ENCODE data around the gene CDC16.
"Not testable (repeated sequence)": the region's sequence is repeated elsewhere in the genome, so short reads cannot be mapped to it uniquely, and the experiment has no call there.

CDC16 gene

GRCh38 chr13:114261328-114261965 is 26.8 kb downstream of the CDC16 start:
- H3K36me3 ChIP-seq (ENCODE audit: control insufficient read depth, insufficient read depth, low read length): peaks cover 98% of the 10 kb centered on the region
- H3K4me3 ChIP-seq (ENCODE audit: low read depth, low read length): no peak overlapping the region
- H3K9ac ChIP-seq (ENCODE audit: low read depth, low read length): no peak overlapping the region
- H3K4me1 ChIP-seq (ENCODE audit: control insufficient read depth, insufficient read depth, low read length): peaks cover 13% of the 10 kb centered on the region
- H3K27me3 ChIP-seq (ENCODE audit: control insufficient read depth, insufficient read depth, low read length): no peaks in the 10 kb centered on the region
- H3K27ac ChIP-seq (ENCODE audit: low read depth, low read length): no peak overlapping the region
- no peaks in the 10 kb centered on the region for H3K9me3 ChIP-seq (ENCODE audit: control insufficient read depth, insufficient read depth, low read length)

- Histone ChIP-seq H3K27me3 (ENCODE audit: control insufficient read depth, insufficient read depth, low read length) (no peaks in the 10 kb centered on the region), H3K9ac (ENCODE audit: low read depth, low read length) (no peak overlapping the region), H3K4me1 (ENCODE audit: control insufficient read depth, insufficient read depth, low read length) (peaks cover 3% of the 10 kb centered on the region; the same call in 1 of the 2 replicates), H3K9me3 (ENCODE audit: control insufficient read depth, insufficient read depth, low read length) (no peaks in the 10 kb centered on the region), H3K27ac (ENCODE audit: low read depth, low read length) (no peak overlapping the region), H3K36me3 (ENCODE audit: control insufficient read depth, insufficient read depth, low read length) (peaks cover 99% of the 10 kb centered on the region), H3K4me3 (ENCODE audit: low read depth, low read length) (no peak overlapping the region)
Observed at GRCh38 chr13:114263578-114263977, 28.9 kb downstream of the CDC16 start.

GRCh38 chr13:114264313-114264712 is 29.6 kb downstream of the CDC16 start:
- not testable (repeated sequence) for H3K27ac ChIP-seq (ENCODE audit: low read depth, low read length); H3K4me3 ChIP-seq (ENCODE audit: low read depth, low read length); H3K27me3 ChIP-seq (ENCODE audit: control insufficient read depth, insufficient read depth, low read length); H3K4me1 ChIP-seq (ENCODE audit: control insufficient read depth, insufficient read depth, low read length); H3K9ac ChIP-seq (ENCODE audit: low read depth, low read length); H3K9me3 ChIP-seq (ENCODE audit: control insufficient read depth, insufficient read depth, low read length)
- H3K36me3 ChIP-seq (ENCODE audit: control insufficient read depth, insufficient read depth, low read length): peaks cover 99% of the 10 kb centered on the region

GRCh38 chr13:114264886-114265611 is 30.4 kb downstream of the CDC16 start:
- Histone ChIP-seq H3K27me3 (ENCODE audit: control insufficient read depth, insufficient read depth, low read length) (no peaks in the 10 kb centered on the region), H3K36me3 (ENCODE audit: control insufficient read depth, insufficient read depth, low read length) (peaks cover 97% of the 10 kb centered on the region), H3K4me3 (ENCODE audit: low read depth, low read length) (no peak overlapping the region), H3K9ac (ENCODE audit: low read depth, low read length) (no peak overlapping the region), H3K9me3 (ENCODE audit: control insufficient read depth, insufficient read depth, low read length) (no peaks in the 10 kb centered on the region), H3K4me1 (ENCODE audit: control insufficient read depth, insufficient read depth, low read length) (no peaks in the 10 kb centered on the region), H3K27ac (ENCODE audit: low read depth, low read length) (no peak overlapping the region)

- H3K9ac ChIP-seq (ENCODE audit: low read depth, low read length): no peak overlapping the region
- H3K4me3 ChIP-seq (ENCODE audit: low read depth, low read length): no peak overlapping the region
- no peaks in the 10 kb centered on the region for H3K27me3 ChIP-seq (ENCODE audit: control insufficient read depth, insufficient read depth, low read length)
- H3K9me3 ChIP-seq (ENCODE audit: control insufficient read depth, insufficient read depth, low read length): no peaks in the 10 kb centered on the region
- H3K4me1 ChIP-seq (ENCODE audit: control insufficient read depth, insufficient read depth, low read length): no peaks in the 10 kb centered on the region
- no peak overlapping the region for H3K27ac ChIP-seq (ENCODE audit: low read depth, low read length)
- H3K36me3 ChIP-seq (ENCODE audit: control insufficient read depth, insufficient read depth, low read length): peaks cover 92% of the 10 kb centered on the region
Observed at GRCh38 chr13:114266241-114266640, 31.5 kb downstream of the CDC16 start.

- H3K27ac ChIP-seq (ENCODE audit: low read depth, low read length): no peak overlapping the region
- no peaks in the 10 kb centered on the region for H3K9me3 ChIP-seq (ENCODE audit: control insufficient read depth, insufficient read depth, low read length)
- peaks cover 87% of the 10 kb centered on the region for H3K36me3 ChIP-seq (ENCODE audit: control insufficient read depth, insufficient read depth, low read length)
- H3K4me1 ChIP-seq (ENCODE audit: control insufficient read depth, insufficient read depth, low read length): no peaks in the 10 kb centered on the region
- no peak overlapping the region for H3K9ac ChIP-seq (ENCODE audit: low read depth, low read length)
- no peaks in the 10 kb centered on the region for H3K27me3 ChIP-seq (ENCODE audit: control insufficient read depth, insufficient read depth, low read length)
- H3K4me3 ChIP-seq (ENCODE audit: low read depth, low read length): no peak overlapping the region
Observed at GRCh38 chr13:114268344-114269280, 33.9 kb downstream of the CDC16 start.

- Histone ChIP-seq H3K4me3 (ENCODE audit: low read depth, low read length) (no peak overlapping the region), H3K36me3 (ENCODE audit: control insufficient read depth, insufficient read depth, low read length) (peaks cover 87% of the 10 kb centered on the region), H3K27me3 (ENCODE audit: control insufficient read depth, insufficient read depth, low read length) (no peaks in the 10 kb centered on the region), H3K4me1 (ENCODE audit: control insufficient read depth, insufficient read depth, low read length) (no peaks in the 10 kb centered on the region), H3K9ac (ENCODE audit: low read depth, low read length) (no peak overlapping the region), H3K27ac (ENCODE audit: low read depth, low read length) (no peak overlapping the region), H3K9me3 (ENCODE audit: control insufficient read depth, insufficient read depth, low read length) (no peaks in the 10 kb centered on the region)
Observed at GRCh38 chr13:114269281-114269770, 34.6 kb downstream of the CDC16 start.

GRCh38 chr13:114272977-114273376 is 38.3 kb downstream of the CDC16 start:
- no peaks in the 10 kb centered on the region for H3K27me3 ChIP-seq (ENCODE audit: control insufficient read depth, insufficient read depth, low read length)
- peaks cover 84% of the 10 kb centered on the region for H3K36me3 ChIP-seq (ENCODE audit: control insufficient read depth, insufficient read depth, low read length)
- no peaks in the 10 kb centered on the region for H3K4me1 ChIP-seq (ENCODE audit: control insufficient read depth, insufficient read depth, low read length)
- H3K27ac ChIP-seq (ENCODE audit: low read depth, low read length): no peak overlapping the region
- no peaks in the 10 kb centered on the region for H3K9me3 ChIP-seq (ENCODE audit: control insufficient read depth, insufficient read depth, low read length)
- no peak overlapping the region for H3K4me3 ChIP-seq (ENCODE audit: low read depth, low read length)
- no peak overlapping the region for H3K9ac ChIP-seq (ENCODE audit: low read depth, low read length)

GRCh38 chr13:114275304-114275703 is 40.6 kb downstream of the CDC16 start:
- Histone ChIP-seq H3K9me3 (ENCODE audit: control insufficient read depth, insufficient read depth, low read length) (no peaks in the 10 kb centered on the region), H3K27ac (ENCODE audit: low read depth, low read length) (no peak overlapping the region), H3K27me3 (ENCODE audit: control insufficient read depth, insufficient read depth, low read length) (no peaks in the 10 kb centered on the region), H3K9ac (ENCODE audit: low read depth, low read length) (no peak overlapping the region), H3K36me3 (ENCODE audit: control insufficient read depth, insufficient read depth, low read length) (peaks cover 77% of the 10 kb centered on the region), H3K4me1 (ENCODE audit: control insufficient read depth, insufficient read depth, low read length) (no peaks in the 10 kb centered on the region; the same call in 1 of the 2 replicates), H3K4me3 (ENCODE audit: low read depth, low read length) (no peak overlapping the region)

- H3K9ac ChIP-seq (ENCODE audit: low read depth, low read length): no peak overlapping the region
- H3K36me3 ChIP-seq (ENCODE audit: control insufficient read depth, insufficient read depth, low read length): peaks cover 59% of the 10 kb centered on the region
- no peak overlapping the region for H3K4me3 ChIP-seq (ENCODE audit: low read depth, low read length)
Observed at GRCh38 chr13:114279146-114279545, 44.4 kb downstream of the CDC16 start.

More at GRCh38 chr13:114279146-114279545, 44.4 kb downstream of the CDC16 start:
- H3K9me3 ChIP-seq (ENCODE audit: control insufficient read depth, insufficient read depth, low read length): no peaks in the 10 kb centered on the region
- no peaks in the 10 kb centered on the region for H3K27me3 ChIP-seq (ENCODE audit: control insufficient read depth, insufficient read depth, low read length)
- H3K27ac ChIP-seq (ENCODE audit: low read depth, low read length): no peak overlapping the region
- H3K4me1 ChIP-seq (ENCODE audit: control insufficient read depth, insufficient read depth, low read length): peaks cover 3% of the 10 kb centered on the region; the same call in 1 of the 2 replicates

Measured in HUES48 (cell line).